Stimulated activated CD4-positive, alpha-beta T cell treated with anti-CD3 and anti-CD28 coated beads, Interleukin-15, amount 100 ng/mL, for 1 hour (primary cell): ENCODE data around the gene PCCA.

ENCODE experiments used
- DNase-seq, 2 donors: peaks; one replicate each; pipeline ENCODE4 v3.0.0-alpha.2; 2020; ENCODE audit warnings: low read depth in 1 of 2, low spot score in 1 of 2

PCCA gene

GRCh38 chr13:100536643-100537180 is 447.8 kb downstream of the PCCA start:
- no peak for DNase-seq

DNA sequence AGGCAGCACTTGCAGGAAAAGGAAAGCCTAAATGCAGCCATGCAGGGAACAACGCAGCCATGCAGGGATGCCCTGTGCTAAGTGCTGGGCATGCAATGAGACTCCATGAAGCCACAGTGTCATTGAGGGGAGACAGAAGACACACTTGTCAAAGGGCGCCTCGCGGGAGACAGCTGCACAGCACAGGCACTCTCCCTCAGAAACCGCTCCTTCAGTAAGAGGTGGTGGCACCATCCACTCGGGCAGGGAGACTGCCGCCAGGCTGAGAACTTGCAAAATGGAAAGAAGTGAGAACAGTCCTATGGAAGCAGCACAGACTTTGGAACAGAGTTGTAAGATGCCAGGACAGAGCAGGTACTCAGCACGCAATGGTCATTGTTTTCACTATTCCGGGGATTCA is 448.6 kb downstream of the PCCA start:
- DNase-seq: no peak

DNA sequence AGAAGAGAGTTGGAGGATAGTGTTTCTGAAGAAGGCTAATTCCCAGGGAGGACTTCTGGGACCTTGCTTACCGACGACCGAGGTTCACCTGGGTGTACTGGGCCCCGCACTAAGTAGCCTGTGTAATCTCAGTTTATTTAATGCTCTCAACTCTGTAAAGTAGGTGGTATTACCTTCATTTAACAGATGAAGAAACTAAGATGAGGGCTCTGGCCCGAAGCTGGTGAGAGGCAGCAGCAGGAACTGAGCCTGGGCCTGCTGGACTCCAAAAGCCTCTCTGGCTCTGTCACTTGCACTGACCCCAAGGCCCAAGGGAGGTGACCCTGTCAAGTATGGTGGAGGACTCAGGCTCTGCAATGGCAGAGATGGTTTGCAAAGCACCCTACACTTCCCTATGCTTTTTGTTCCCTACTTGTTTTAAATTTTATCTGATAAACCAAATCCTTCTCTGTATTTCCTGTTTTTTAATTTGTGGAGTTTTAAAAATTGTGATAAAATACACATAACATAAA is 449.1 kb downstream of the PCCA start:
- DNase-seq: no peak

- no peak for DNase-seq
Measured at GRCh38 chr13:100540621-100541020, 451.7 kb downstream of the PCCA start.

GRCh38 chr13:100541897-100542825 is 453.3 kb downstream of the PCCA start:
- no peak for DNase-seq

- DNase-seq: no peak
Measured at GRCh38 chr13:100542826-100543156, 453.9 kb downstream of the PCCA start.

- no peak for DNase-seq
Measured at GRCh38 chr13:100543872-100544602, 455.1 kb downstream of the PCCA start.

GRCh38 chr13:100544866-100545683 is 456.2 kb downstream of the PCCA start:
- DNase-seq: no peak

GRCh38 chr13:100545684-100546061 is 456.8 kb downstream of the PCCA start:
- DNase-seq: no peak

DNA sequence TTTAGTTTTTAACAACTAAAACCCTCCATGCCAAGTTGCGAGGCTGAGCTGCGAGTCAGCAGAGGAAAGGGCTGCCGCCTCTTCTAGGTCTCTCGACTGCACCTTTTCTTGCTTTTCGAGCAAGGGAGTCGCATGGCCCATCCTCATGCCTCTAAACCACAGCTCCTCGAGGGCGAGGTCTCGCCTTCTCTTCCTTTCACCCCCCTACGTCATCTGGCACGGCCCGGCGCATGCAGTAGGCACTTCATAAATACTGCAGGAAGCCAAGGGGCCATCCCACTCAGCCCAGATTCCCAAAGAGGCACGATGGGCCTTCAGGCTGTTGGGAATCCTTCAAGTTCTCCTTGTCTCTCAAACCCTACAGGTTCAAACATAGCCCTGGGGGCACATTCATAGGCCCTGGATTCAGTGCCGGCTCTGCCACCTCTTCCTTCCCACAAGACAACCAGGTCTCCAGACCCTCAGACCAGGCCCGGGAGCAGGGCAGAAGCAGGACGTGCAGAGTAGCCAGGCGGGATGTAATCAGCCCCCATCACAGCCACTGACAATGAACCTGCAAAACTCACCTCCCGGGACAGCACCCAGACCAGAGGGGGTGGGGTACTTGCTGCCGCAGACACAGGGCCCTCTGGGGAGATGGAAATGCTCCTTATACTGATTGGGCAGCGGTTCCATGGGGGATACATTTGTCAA is 458.0 kb downstream of the PCCA start:
- no peak for DNase-seq

DNA sequence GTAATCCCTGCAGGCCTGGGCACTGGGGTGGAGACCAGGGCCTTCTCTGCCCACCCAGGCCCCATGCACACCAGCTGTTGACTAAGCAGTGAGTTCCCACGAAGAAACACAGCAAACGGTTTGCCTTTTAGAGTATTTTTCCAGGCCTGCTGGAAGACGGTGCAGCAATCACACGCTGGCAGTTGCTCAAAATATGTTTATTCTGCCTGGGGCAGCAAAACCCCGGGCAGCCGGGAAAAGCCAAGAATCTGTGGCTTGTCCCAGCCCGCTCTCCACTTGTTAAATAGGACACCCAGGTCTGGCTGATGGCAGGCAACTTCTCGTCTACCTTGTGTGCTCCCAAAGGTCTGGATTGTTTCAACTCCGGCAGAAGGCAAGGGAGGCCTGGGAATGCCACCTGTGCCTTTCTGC is 458.9 kb downstream of the PCCA start:
- no peak for DNase-seq

GRCh38 chr13:100549316-100549715 is 460.4 kb downstream of the PCCA start:
- no peak for DNase-seq

DNA sequence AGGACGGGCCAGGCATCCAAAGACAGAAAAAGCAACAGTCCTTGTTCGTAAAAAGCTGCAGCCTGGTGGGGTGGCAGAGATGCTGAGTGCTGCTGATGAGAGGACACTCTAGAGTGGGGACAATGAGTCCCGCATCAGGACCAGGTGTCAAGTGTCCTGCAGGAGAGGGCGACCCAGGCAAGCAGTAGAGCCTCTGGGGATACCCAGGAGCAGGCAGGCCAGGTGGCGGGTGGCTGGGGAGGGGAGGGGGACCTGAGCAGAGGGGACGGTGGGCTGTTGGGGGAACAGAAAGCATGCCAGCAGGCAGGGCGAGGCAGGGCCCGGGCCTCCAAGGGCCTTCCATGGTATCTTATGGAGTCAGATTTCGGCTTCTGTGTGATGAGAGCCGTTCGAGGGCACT is 463.9 kb downstream of the PCCA start:
- DNase-seq: no peak

DNA sequence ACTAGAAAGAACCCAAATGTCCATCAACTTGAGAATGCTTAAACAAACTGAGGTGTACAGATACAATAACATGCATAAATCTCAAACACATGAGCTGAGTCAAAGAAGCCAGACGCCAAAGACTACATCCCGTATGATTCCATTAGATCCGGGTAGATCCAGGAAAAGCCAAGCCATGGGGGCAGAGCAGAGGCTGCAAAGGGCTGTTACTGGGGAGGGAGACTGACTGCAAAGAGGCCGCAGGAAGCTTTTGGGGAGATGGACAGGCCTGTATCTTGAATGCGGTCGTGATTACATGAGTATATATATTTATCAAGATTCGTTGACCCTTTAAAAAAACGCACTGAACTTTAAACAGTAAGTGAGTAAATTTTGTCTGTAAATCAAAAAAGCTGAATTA is 471.0 kb downstream of the PCCA start:
- no peak for DNase-seq

GRCh38 chr13:100560498-100561157 is 471.7 kb downstream of the PCCA start:
- no peak for DNase-seq

GRCh38 chr13:100561158-100561499 is 472.2 kb downstream of the PCCA start:
- no peak for DNase-seq

DNA sequence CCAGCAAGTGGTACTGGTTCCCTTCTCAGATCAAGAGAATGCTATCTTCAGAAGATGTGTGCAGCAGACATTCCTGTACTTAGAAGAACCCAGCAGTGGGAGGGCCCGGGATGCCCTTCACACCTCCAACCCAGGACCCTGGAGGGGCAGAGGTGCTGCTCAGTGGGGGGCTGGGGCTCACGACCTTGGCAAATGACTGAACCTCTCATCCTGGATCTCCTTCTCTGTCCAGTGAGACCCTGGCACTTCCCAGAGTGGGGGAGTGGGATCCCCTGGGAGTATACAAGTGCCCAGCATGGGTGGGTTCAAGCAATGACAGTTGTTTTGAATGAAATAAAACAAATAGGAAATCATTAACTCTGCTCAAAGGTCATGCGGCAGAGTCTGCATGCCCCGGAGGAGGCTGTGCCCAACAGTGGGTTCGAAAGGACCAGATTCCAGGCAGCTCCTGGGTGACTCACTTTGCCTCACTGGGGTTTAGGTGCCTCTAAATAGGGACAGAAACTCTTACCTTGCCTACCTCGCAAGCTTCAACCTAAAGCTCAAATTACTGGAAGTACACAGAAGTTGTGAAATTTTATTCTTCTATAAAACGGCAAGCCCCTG is 472.8 kb downstream of the PCCA start:
- no peak for DNase-seq

DNA sequence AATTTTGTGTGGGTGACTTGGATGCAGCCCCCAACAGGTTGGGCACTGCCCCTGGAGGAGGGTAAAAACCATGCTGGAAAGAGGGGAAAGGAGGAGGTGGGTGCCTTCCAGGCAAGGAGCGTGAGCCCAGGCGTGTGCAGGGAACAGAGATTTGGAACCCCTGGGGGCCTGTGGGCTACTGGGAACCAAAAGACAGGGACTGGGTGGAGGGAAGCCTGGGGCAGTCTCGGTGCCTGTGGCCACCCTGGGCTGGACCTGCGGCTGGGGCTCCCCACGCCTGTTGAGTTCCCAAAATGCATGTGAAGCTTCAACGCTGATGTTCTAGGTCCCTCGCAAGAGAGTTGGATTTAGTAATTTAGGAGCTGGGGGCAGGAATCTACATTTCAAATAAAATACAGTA is 474.9 kb downstream of the PCCA start:
- DNase-seq: no peak

DNA sequence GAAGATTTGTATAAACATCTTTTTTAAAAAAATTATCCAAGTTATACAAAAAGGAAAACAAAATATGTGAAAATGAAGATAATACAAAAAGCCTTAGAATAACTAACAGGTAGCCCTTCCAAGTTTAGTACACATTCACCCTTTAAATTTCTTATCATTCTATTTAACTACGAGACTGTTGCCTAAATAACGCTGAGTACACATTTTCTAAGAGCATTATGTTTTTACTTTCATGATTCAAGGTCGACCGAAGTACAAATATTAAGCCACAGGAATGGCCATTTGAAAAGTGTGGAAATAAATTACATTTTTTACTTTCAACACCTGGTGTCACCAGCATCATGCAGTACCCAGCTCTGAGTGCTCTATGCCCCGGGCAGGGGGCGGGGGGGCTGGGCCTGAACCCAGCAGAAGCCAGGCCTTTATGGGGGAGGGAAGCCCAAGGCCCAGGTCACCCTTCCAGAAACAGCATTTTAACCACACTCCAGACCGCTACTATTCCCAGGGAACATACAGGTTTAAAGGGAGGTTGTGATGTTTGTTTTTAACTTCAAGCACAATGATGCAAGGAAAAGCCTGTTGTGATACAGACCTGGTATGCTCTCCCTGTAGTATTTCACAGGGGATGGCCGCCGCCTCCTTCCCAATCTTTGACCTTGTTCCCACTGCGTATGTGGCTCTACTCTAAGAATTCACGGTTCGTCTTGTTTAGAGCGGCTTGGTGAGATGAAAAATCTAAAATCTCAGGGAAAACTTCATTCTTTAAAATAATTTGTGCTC is 475.7 kb downstream of the PCCA start:
- no peak for DNase-seq
